ENCODE data around the gene CD79B. TPM values are rescaled to one million over a fixed set of nuclear protein-coding genes. Genes with fewer than 3 reads are reported as not detected.

The CD79B gene
- total and polyA plus RNA-seq, 12 donors = 0.69 to 4.5 (median 2.2) TPM; not detected in 1

DNA sequence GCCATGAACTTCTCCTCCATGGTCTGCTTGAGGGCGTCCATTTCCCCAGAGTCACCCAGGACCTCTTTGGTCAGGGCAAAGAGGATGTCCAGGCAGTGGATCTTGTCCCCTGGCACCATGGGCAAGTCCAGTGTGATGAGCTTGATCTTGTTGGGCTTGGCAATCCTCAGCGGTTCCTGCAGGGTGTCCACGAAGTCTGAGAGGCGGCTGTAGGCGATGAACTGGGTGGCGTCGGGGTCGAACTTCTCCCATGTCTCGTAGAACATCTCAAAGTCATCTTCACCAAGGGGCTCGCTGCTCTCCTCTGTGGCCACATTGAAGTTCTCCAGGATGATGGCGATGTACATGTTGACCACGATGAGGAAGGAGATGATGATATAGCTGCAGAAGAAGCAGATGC is 9.0 kb upstream of the CD79B start:
- Histone ChIP-seq H3K9me3 (replicated peaks in 1 of 3) (no peaks in the 10 kb centered on the region), H3K4me1 (replicated peaks in 1 of 2) (no peaks in the 10 kb centered on the region), H3K27ac (no peak overlapping the region), H3K36me3 (replicated peaks in 1 of 2) (no peaks in the 10 kb centered on the region), H3K4me3 (no peak overlapping the region), H3K27me3 (no peaks in the 10 kb centered on the region)
- intact Hi-C loops (cut with DNase I) = no loop called here
- no peak for DNase-seq
- 95 to 99% (median 97%) methylated on average over 11 to 12 of the region's 12 CpGs for WGBS, 4 donors
- TF ChIP-seq POLR2A (IDR thresholded peaks at IDR 0.05) = no peak
- TF ChIP-seq, protein P1, sequence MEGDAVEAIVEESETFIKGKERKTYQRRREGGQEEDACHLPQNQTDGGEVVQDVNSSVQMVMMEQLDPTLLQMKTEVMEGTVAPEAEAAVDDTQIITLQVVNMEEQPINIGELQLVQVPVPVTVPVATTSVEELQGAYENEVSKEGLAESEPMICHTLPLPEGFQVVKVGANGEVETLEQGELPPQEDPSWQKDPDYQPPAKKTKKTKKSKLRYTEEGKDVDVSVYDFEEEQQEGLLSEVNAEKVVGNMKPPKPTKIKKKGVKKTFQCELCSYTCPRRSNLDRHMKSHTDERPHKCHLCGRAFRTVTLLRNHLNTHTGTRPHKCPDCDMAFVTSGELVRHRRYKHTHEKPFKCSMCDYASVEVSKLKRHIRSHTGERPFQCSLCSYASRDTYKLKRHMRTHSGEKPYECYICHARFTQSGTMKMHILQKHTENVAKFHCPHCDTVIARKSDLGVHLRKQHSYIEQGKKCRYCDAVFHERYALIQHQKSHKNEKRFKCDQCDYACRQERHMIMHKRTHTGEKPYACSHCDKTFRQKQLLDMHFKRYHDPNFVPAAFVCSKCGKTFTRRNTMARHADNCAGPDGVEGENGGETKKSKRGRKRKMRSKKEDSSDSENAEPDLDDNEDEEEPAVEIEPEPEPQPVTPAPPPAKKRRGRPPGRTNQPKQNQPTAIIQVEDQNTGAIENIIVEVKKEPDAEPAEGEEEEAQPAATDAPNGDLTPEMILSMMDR (IDR thresholded peaks at IDR 0.05) = no peak

DNA sequence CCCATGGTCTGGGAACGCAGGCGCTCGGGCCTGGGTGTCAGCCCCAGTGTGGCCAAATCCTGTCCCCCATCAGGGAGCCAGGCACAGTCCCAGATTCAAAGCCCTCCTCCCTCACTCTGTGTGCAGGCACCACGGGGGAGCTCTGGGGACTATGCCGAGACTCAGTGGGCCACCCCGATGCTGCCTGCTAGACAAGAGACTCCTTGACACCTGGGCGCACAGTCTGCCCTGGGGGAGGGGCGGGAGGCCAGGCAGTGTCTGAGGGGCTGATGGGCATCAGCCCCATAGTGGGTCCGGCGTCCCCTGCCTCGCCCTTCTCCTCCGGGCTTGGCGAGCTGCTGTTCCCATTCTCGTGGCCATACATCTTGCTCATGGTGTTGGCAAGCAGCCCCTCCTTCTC is 8.5 kb upstream of the CD79B start:
- Histone ChIP-seq H3K27ac (no peak overlapping the region), H3K36me3 (replicated peaks in 1 of 2) (no peaks in the 10 kb centered on the region), H3K27me3 (no peaks in the 10 kb centered on the region), H3K9me3 (replicated peaks in 1 of 3) (no peaks in the 10 kb centered on the region), H3K4me3 (no peak overlapping the region), H3K4me1 (replicated peaks in 1 of 2) (no peaks in the 10 kb centered on the region)
- no peak for DNase-seq
- intact Hi-C loops (cut with DNase I) = no loop called here
- WGBS, 4 donors = 89 to 98% (median 95%) methylated on average over 3 to 14 of the region's 14 CpGs
- no peak for TF ChIP-seq POLR2A (IDR thresholded peaks at IDR 0.05)
- TF ChIP-seq, protein P1 (IDR thresholded peaks at IDR 0.05) = no peak

DNA sequence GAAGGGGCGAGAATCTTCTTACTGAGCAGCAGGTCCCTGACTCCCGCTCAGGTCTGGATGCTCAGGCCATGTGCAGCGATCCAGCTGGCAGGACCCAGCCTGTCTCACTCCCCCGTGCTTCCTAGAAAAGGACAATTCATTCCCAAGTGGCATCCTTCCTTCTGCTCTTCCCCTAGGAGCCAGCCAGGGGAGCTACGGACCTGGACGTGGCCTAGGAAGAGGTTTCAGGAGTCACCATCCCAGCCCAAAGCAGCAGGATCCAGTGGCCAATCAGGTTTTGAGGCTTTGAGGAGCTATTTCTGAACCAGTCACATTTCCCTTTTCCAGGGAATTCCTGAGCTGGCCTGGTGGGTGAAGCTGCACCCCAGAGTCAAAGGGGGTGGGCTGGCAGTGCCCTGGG is 7.8 kb upstream of the CD79B start:
- no peaks in the 10 kb centered on the region for H3K4me1 ChIP-seq (replicated peaks in 1 of 2)
- WGBS, 4 donors = 75 to 89% (median 83%) methylated on average over 5 to 6 of the region's 6 CpGs
- TF ChIP-seq POLR2A (IDR thresholded peaks at IDR 0.05) = no peak
- TF ChIP-seq, protein P1 (IDR thresholded peaks at IDR 0.05) = no peak
- H3K4me3 ChIP-seq = no peak overlapping the region
- H3K27me3 ChIP-seq = no peaks in the 10 kb centered on the region
- no peak for DNase-seq
- no peaks in the 10 kb centered on the region for H3K9me3 ChIP-seq (replicated peaks in 1 of 3)
- no peaks in the 10 kb centered on the region for H3K36me3 ChIP-seq (replicated peaks in 1 of 2)
- intact Hi-C loops (cut with DNase I) = no loop called here
- no peak overlapping the region for H3K27ac ChIP-seq

DNA sequence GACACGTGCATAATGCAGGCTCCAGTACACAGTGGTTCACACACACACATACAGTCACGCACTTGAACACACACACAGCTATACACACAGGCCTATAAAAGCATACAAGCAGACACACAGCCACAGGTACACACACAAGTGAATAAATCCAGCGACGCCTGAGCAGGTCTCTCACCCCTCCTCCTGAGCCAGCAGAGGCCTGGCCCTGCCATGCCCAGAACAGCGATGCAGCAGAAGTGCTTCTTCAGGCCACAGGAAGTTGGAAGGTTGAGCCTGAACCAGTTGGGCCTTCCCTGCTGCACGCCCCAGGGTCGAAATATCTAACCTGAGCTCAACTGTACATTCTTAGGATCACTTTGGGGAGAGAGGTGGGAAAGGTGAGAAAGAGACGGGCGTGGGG is 7.3 kb upstream of the CD79B start:
- Histone ChIP-seq H3K36me3 (replicated peaks in 1 of 2) (no peaks in the 10 kb centered on the region), H3K4me1 (replicated peaks in 1 of 2) (no peaks in the 10 kb centered on the region), H3K4me3 (no peak overlapping the region), H3K27me3 (no peaks in the 10 kb centered on the region), H3K27ac (no peak overlapping the region), H3K9me3 (replicated peaks in 1 of 3) (no peaks in the 10 kb centered on the region)
- no peak for DNase-seq
- TF ChIP-seq, protein P1 (IDR thresholded peaks at IDR 0.05) = no peak
- TF ChIP-seq POLR2A (IDR thresholded peaks at IDR 0.05) = no peak
- WGBS, 4 donors = 89 to 93% (median 90%) methylated on average over 8 to 9 of the region's 9 CpGs
- intact Hi-C loops (cut with DNase I) = no loop called here
